HFFc6 (cell line): ENCODE data around the gene CXCR2. TPM values are rescaled to one million over a fixed set of nuclear protein-coding genes. Genes with fewer than 3 reads are reported as not detected.

Experiments
- DNase-seq: peaks from one replicate; pipeline ENCODE4 v3.0.0-alpha.2; 2018
- H3K27ac Mint-ChIP-seq: 2 replicates; pipeline ENCODE4 v1.8.0; 2020; ENCODE audit warnings: mild to moderate bottlenecking, mixed read lengths
- H3K27me3 Mint-ChIP-seq: 2 replicates; pipeline ENCODE4 v1.8.0; 2021; ENCODE audit warnings: mild to moderate bottlenecking, moderate library complexity, mixed read lengths; ENCODE audit not compliant: insufficient read depth
- H3K36me3 Mint-ChIP-seq: 2 replicates; pipeline ENCODE4 v1.8.0; 2021; ENCODE audit warnings: low read depth, mixed read lengths
- H3K4me1 Mint-ChIP-seq: 2 replicates; pipeline ENCODE4 v1.8.0; 2020; ENCODE audit warnings: low read depth, mixed read lengths
- H3K4me3 Mint-ChIP-seq: 2 replicates; pipeline ENCODE4 v1.8.0; 2020; ENCODE audit warnings: mild to moderate bottlenecking, moderate library complexity, mixed read lengths
- H3K9me3 Mint-ChIP-seq: 2 replicates; pipeline ENCODE4 v1.8.0; 2020; ENCODE audit warnings: mild to moderate bottlenecking, mixed read lengths
- total RNA-seq, 6 experiments: library from RNA; stranded (reverse); fragmentation: NEBNext Ultra II Directional; extraction: Animal tissue kit (Norgen Biotek cat#: 25700); gene quantifications; 2 replicates in 1 of 6; 3 replicates in 5 of 6; pipeline ENCODE4 v1.2.3, GENCODE V29; 2021
- TF ChIP-seq, protein P1 (sequence below): fragments of 200-600 bp; sonication (generic); IDR thresholded peaks from 2 replicates; pipeline ENCODE4 v1.5.0; 2021; ENCODE audit warnings: antibody characterized with exemption, mild to moderate bottlenecking

CXCR2 gene
- total RNA-seq, 6 experiments from 2014 or later, result not detected

DNA sequence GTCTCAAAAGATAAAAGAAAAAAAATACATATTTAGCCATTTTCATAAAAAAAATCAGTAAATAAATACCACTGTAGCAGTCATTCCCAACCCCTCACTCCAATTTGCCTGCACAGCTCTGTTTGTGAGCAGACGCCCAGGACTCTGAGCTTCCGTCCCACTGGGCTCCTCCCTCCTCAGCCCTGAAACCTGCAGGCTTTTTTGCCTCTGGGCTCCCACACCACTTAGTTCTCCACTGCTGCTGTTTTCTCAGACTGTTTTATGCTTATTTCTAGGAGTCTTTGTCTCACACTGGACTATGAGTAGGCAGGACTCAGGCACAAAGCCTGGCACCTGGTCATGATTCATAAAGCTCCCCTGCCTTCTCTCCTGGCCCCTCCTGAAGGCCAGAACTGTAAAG lies 47.0 kb downstream of the CXCR2 start:
- H3K9me3 Mint-ChIP-seq, result no peaks in the 10 kb centered on the region
- TF ChIP-seq, protein P1, sequence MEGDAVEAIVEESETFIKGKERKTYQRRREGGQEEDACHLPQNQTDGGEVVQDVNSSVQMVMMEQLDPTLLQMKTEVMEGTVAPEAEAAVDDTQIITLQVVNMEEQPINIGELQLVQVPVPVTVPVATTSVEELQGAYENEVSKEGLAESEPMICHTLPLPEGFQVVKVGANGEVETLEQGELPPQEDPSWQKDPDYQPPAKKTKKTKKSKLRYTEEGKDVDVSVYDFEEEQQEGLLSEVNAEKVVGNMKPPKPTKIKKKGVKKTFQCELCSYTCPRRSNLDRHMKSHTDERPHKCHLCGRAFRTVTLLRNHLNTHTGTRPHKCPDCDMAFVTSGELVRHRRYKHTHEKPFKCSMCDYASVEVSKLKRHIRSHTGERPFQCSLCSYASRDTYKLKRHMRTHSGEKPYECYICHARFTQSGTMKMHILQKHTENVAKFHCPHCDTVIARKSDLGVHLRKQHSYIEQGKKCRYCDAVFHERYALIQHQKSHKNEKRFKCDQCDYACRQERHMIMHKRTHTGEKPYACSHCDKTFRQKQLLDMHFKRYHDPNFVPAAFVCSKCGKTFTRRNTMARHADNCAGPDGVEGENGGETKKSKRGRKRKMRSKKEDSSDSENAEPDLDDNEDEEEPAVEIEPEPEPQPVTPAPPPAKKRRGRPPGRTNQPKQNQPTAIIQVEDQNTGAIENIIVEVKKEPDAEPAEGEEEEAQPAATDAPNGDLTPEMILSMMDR, result no peak
- H3K27ac Mint-ChIP-seq, result no peak overlapping the region
- no peak for DNase-seq
- H3K36me3 Mint-ChIP-seq, result no peaks in the 10 kb centered on the region
- no peak overlapping the region for H3K4me3 Mint-ChIP-seq
- peaks cover 10% of the 10 kb centered on the region for H3K27me3 Mint-ChIP-seq
- H3K4me1 Mint-ChIP-seq, result peaks cover 21% of the 10 kb centered on the region

GRCh38 chr2:218179782-218180181 lies 54.0 kb downstream of the CXCR2 start:
- TF ChIP-seq, protein P1, result no peak
- no peak overlapping the region for H3K4me3 Mint-ChIP-seq
- no peak overlapping the region for H3K27ac Mint-ChIP-seq
- no peak for DNase-seq
- peaks cover 30% of the 10 kb centered on the region for H3K27me3 Mint-ChIP-seq
- H3K36me3 Mint-ChIP-seq, result no peaks in the 10 kb centered on the region
- H3K9me3 Mint-ChIP-seq, result no peaks in the 10 kb centered on the region
- no peaks in the 10 kb centered on the region for H3K4me1 Mint-ChIP-seq

GRCh38 chr2:218180467-218181114 lies 54.8 kb downstream of the CXCR2 start:
- Mint-ChIP-seq H3K27me3 (peaks cover 33% of the 10 kb centered on the region), H3K4me1 (no peaks in the 10 kb centered on the region), H3K4me3 (no peak overlapping the region), H3K36me3 (no peaks in the 10 kb centered on the region), H3K27ac (no peak overlapping the region), H3K9me3 (no peaks in the 10 kb centered on the region)
- DNase-seq, result no peak
- TF ChIP-seq, protein P1, result no peak

GRCh38 chr2:218184331-218184730 lies 58.5 kb downstream of the CXCR2 start:
- H3K27ac Mint-ChIP-seq, result no peak overlapping the region
- no peaks in the 10 kb centered on the region for H3K36me3 Mint-ChIP-seq
- DNase-seq, result no peak
- TF ChIP-seq, protein P1, result no peak
- H3K27me3 Mint-ChIP-seq, result peaks cover 33% of the 10 kb centered on the region
- peaks cover 9% of the 10 kb centered on the region; the same call in 1 of the 2 replicates for H3K4me1 Mint-ChIP-seq
- no peaks in the 10 kb centered on the region for H3K9me3 Mint-ChIP-seq
- no peak overlapping the region for H3K4me3 Mint-ChIP-seq

DNA sequence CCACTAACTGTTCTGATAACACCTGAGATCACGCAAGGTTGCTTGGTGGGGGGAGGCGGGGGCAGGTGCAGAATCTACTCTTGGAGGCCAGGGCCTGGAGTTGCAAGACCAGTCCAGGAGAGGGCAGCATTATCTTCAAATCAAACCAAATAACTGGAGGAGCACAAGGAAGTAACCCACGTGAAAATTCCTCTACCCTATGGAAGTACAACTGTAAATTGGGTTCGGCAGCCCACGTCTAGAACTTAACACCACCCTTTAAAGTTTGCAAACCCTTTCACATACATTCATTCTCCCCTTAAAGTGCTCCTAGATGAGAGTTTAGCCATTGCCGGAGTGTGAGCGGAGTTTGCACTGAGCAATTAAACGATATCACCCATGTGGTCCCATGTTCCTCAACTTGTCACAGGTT lies 60.5 kb downstream of the CXCR2 start:
- Mint-ChIP-seq H3K4me3 (no peak overlapping the region), H3K27ac (no peak overlapping the region), H3K36me3 (no peaks in the 10 kb centered on the region), H3K9me3 (no peaks in the 10 kb centered on the region), H3K4me1 (peaks cover 9% of the 10 kb centered on the region; the same call in 1 of the 2 replicates), H3K27me3 (peaks cover 34% of the 10 kb centered on the region)
- TF ChIP-seq, protein P1, result peak; percentile 88
- peak; percentile 57 for DNase-seq

Other genes with a start within 250 kb of the CXCR2 start
- gene TNS1, start 123.0 kb upstream of the CXCR2 start, total RNA-seq, result 100 to 1,000 TPM; 113 to 139 (median 126) TPM
- not detected for gene RUFY4, start 56.8 kb upstream of the CXCR2 start, total RNA-seq
- gene CXCR1, start 40.9 kb downstream of the CXCR2 start, total RNA-seq, result not detected
- gene ARPC2, start 91.2 kb downstream of the CXCR2 start, total RNA-seq, result 100 to 1,000 TPM; 458 to 516 (median 500) TPM
- gene GPBAR1, start 135.0 kb downstream of the CXCR2 start, total RNA-seq, result under 1 TPM in 5 of 6 experiments, not detected in 1; 0.10 to 0.17 (median 0.12) TPM
- gene AAMP, start 144.1 kb downstream of the CXCR2 start, total RNA-seq, result 10 to 100 TPM; 71.6 to 91.3 (median 80.4) TPM
- gene PNKD, start 144.5 kb downstream of the CXCR2 start, total RNA-seq, result 10 to 100 TPM; 50.8 to 62.8 (median 57.7) TPM
- gene TMBIM1, start 166.5 kb downstream of the CXCR2 start, total RNA-seq, result 100 to 1,000 TPM; 163 to 187 (median 176) TPM
- not detected for gene CATIP, start 230.8 kb downstream of the CXCR2 start, total RNA-seq